HEK293 (cell line): Measurements from ENCODE around the gene SERGEF.

Experiments
- CTCF ChIA-PET: fragments of 350-600 bp; formaldehyde crosslinking; extraction: SDS; loops from one replicate; lab custom pipeline; 2021; ENCODE audit warnings: antibody characterized with exemption; lab: Yijun Ruan, JAX
- POLR2A ChIA-PET: fragments of 300-600 bp; formaldehyde crosslinking; extraction: SDS; loops from one replicate; lab custom pipeline; 2020; ENCODE audit warnings: antibody characterized with exemption, inconsistent platforms; lab: Yijun Ruan, JAX
- H3K27ac ChIP-seq: fragments of 200-500 bp; sonication (Bioruptor generic); 2 replicates; pipeline ENCODE4 v1.5.1; 2014; ENCODE audit warnings: low read depth, low read length, control low read depth, inconsistent platforms; ENCODE audit errors: extremely low read depth
- H3K36me3 ChIP-seq, 2 experiments: fragments of 200-500 bp in 1 of 2; sonication (Bioruptor generic) in 1 of 2; 1 replicate in 1 of 2; 2 replicates in 1 of 2; pipeline ENCODE4 v1.5.1; 2014 to 2017; ENCODE audit warnings: inconsistent platforms in 2 of 2, low read length in 2 of 2; ENCODE audit not compliant: control insufficient read depth in 2 of 2, insufficient read depth in 1 of 2
- H3K4me1 ChIP-seq: fragments of 200-500 bp; sonication (Bioruptor generic); 2 replicates; pipeline ENCODE4 v1.5.1; 2014; ENCODE audit warnings: mild to moderate bottlenecking, low read length, inconsistent platforms; ENCODE audit not compliant: control insufficient read depth, insufficient read depth
- H3K4me3 ChIP-seq: 2 replicates; pipeline ENCODE4 v1.5.1; 2011; ENCODE audit warnings: low read depth, mild to moderate bottlenecking, control low read depth, low read length, moderate library complexity
- H3K9me3 ChIP-seq: fragments of 200-500 bp; sonication (Bioruptor generic); 2 replicates; pipeline ENCODE4 v1.5.1; 2014; ENCODE audit warnings: low read depth, low read length, inconsistent platforms; ENCODE audit not compliant: control insufficient read depth, insufficient read depth
- AEBP2 ChIP-seq: fragments of 450-650 bp; formaldehyde crosslinking; IDR thresholded peaks from 2 replicates; pipeline ENCODE4 v1.5.1; 2016; ENCODE audit warnings: missing biosample characterization, missing genetic modification characterization, borderline replicate concordance
- PRDM2 ChIP-seq: fragments of 450-650 bp; formaldehyde crosslinking; IDR thresholded peaks from 2 replicates; pipeline ENCODE4 v1.5.1; 2016; ENCODE audit warnings: missing biosample characterization, missing genetic modification characterization, borderline replicate concordance
- SCRT1 ChIP-seq: fragments of 450-650 bp; formaldehyde crosslinking; IDR thresholded peaks from 2 replicates; pipeline ENCODE4 v1.5.1; 2016; ENCODE audit warnings: missing biosample characterization, missing genetic modification characterization, borderline replicate concordance
- SP3 ChIP-seq: fragments of 450-650 bp; formaldehyde crosslinking; IDR thresholded peaks from 2 replicates; pipeline ENCODE4 v1.5.1; 2016; ENCODE audit warnings: missing biosample characterization, missing genetic modification characterization
- TSHZ1 ChIP-seq: fragments of 450-650 bp; formaldehyde crosslinking; IDR thresholded peaks from 2 replicates; pipeline ENCODE4 v1.5.1; 2016; ENCODE audit warnings: missing biosample characterization, missing genetic modification characterization, borderline replicate concordance
- ZBTB48 ChIP-seq: fragments of 450-650 bp; formaldehyde crosslinking; IDR thresholded peaks from 2 replicates; pipeline ENCODE4 v1.5.1; 2016; ENCODE audit warnings: missing biosample characterization, missing genetic modification characterization
- ZEB2 ChIP-seq: fragments of 450-650 bp; formaldehyde crosslinking; IDR thresholded peaks from 2 replicates; pipeline ENCODE4 v1.5.1; 2016; ENCODE audit warnings: missing biosample characterization, missing genetic modification characterization
- ZNF157 ChIP-seq: fragments of 450-650 bp; formaldehyde crosslinking; IDR thresholded peaks from 2 replicates; pipeline ENCODE4 v1.5.1; 2016; ENCODE audit warnings: missing biosample characterization, missing genetic modification characterization
- ZNF341 ChIP-seq: fragments of 450-650 bp; formaldehyde crosslinking; IDR thresholded peaks from 2 replicates; pipeline ENCODE4; 2016; ENCODE audit warnings: low read depth, missing biosample characterization, missing genetic modification characterization
- ZNF514 ChIP-seq: fragments of 450-650 bp; formaldehyde crosslinking; IDR thresholded peaks from 2 replicates; pipeline ENCODE4 v1.5.1; 2016; ENCODE audit warnings: missing biosample characterization, missing genetic modification characterization
- ZNF544 ChIP-seq: fragments of 450-650 bp; formaldehyde crosslinking; IDR thresholded peaks from 2 replicates; pipeline ENCODE4 v1.5.0; 2017; ENCODE audit warnings: missing biosample characterization, missing genetic modification characterization
- ZNF621 ChIP-seq: fragments of 450-650 bp; formaldehyde crosslinking; IDR thresholded peaks from 2 replicates; pipeline ENCODE4 v1.5.1; 2017; ENCODE audit warnings: missing biosample characterization, missing genetic modification characterization
- ZNF664 ChIP-seq: fragments of 450-650 bp; formaldehyde crosslinking; IDR thresholded peaks from 2 replicates; pipeline ENCODE4 v1.5.1; 2016; ENCODE audit warnings: missing biosample characterization, missing genetic modification characterization
- ZNF792 ChIP-seq: fragments of 450-650 bp; formaldehyde crosslinking; IDR thresholded peaks from 2 replicates; pipeline ENCODE4 v1.5.1; 2016; ENCODE audit warnings: missing biosample characterization, missing genetic modification characterization
- TF ChIP-seq, protein P1 (sequence below): fragments of 450-650 bp; formaldehyde crosslinking; IDR thresholded peaks from 2 replicates; pipeline ENCODE4 v1.5.1; 2016; ENCODE audit warnings: missing biosample characterization, missing genetic modification characterization

The SERGEF gene

GRCh38 chr11:17768547-17768946 lies 244.3 kb downstream of the SERGEF start (continued):
- TF ChIP-seq TSHZ1 (tag by site-specific recombination) (no peak), ZNF664 (tag by site-specific recombination) (no peak), SP3 (no peak), SCRT1 (tag by site-specific recombination) (no peak), ZBTB48 (tag by site-specific recombination) (no peak)

DNA sequence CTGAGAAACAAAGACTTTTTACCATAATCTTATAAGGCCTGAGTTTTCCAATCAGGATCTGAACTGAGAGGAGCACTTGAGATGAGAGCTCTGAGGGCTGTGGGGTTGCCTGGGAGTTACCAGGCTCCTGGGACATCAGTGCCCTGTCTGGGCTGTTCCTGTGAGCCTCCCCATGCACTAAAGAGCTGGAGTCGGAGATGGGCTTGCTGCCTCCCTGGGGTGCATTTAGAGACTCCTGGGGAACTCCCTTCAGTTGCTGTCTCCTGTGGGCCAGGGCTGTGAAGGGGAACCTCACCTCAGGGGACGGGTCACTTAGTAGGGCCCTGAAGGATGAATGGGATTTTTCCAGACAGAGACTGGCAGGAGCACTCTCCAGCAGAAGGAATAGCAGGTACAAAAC lies 244.9 kb downstream of the SERGEF start:
- CTCF ChIA-PET: interaction anchor here (0.7 to 3.9 kb wide), 2 partner anchors 29 to 205 kb away, joined by 3 to 15 read pairs; no protein-coding TSS in a partner anchor
- H3K36me3 ChIP-seq: no peaks in the 10 kb centered on the region
- H3K4me1 ChIP-seq: no peaks in the 10 kb centered on the region
- POLR2A ChIA-PET: no interaction called here
- no peaks in the 10 kb centered on the region for H3K9me3 ChIP-seq
- TF ChIP-seq ZNF157 (tag by site-specific recombination) (no peak), ZNF341 (peak; percentile 67)
- no peak overlapping the region for H3K27ac ChIP-seq
- no peak overlapping the region for H3K4me3 ChIP-seq

- ChIA-PET CTCF (interaction anchor here (0.7 to 3.9 kb wide), 2 partner anchors 30 to 206 kb away, joined by 3 to 15 read pairs; no protein-coding TSS in a partner anchor), POLR2A (no interaction called here)
- H3K9me3 ChIP-seq: no peaks in the 10 kb centered on the region
- H3K36me3 ChIP-seq: no peaks in the 10 kb centered on the region
- no peak overlapping the region for H3K27ac ChIP-seq
- H3K4me3 ChIP-seq: no peak overlapping the region
- TF ChIP-seq ZNF514 (tag by site-specific recombination) (no peak), ZNF157 (tag by site-specific recombination) (no peak), PRDM2 (tag by site-specific recombination) (no peak), AEBP2 (tag by site-specific recombination) (no peak), ZNF544 (tag by site-specific recombination) (no peak), ZNF621 (tag by site-specific recombination) (no peak), ZNF792 (tag by site-specific recombination) (no peak), ZEB2 (tag by site-specific recombination) (no peak)
- TF ChIP-seq, protein P1, sequence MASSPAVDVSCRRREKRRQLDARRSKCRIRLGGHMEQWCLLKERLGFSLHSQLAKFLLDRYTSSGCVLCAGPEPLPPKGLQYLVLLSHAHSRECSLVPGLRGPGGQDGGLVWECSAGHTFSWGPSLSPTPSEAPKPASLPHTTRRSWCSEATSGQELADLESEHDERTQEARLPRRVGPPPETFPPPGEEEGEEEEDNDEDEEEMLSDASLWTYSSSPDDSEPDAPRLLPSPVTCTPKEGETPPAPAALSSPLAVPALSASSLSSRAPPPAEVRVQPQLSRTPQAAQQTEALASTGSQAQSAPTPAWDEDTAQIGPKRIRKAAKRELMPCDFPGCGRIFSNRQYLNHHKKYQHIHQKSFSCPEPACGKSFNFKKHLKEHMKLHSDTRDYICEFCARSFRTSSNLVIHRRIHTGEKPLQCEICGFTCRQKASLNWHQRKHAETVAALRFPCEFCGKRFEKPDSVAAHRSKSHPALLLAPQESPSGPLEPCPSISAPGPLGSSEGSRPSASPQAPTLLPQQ (tag by site-specific recombination): no peak
- no peaks in the 10 kb centered on the region for H3K4me1 ChIP-seq
Observed at GRCh38 chr11:17767301-17767885, 245.5 kb downstream of the SERGEF start.
